SU-DHL-6 (cell line): ENCODE measurements around the gene CUBN.

ENCODE experiments used
- H2AFZ ChIP-seq: fragments of 200-600 bp; sonication (generic); 2 replicates; pipeline ENCODE4 v1.6.1; 2014; ENCODE audit warnings: low read depth, mild to moderate bottlenecking, moderate library complexity, mixed read lengths, antibody characterized with exemption, low read length; ENCODE audit not compliant: severe bottlenecking
- H3F3A ChIP-seq: fragments of 200-600 bp; shearing (Covaris generic); 2 replicates; pipeline ENCODE4 v1.6.0; 2016; ENCODE audit warnings: antibody characterized with exemption, mild to moderate bottlenecking; ENCODE audit not compliant: insufficient read depth
- H3K27ac ChIP-seq: fragments of 200-600 bp; sonication (generic); 2 replicates; pipeline ENCODE4 v1.5.1; 2016; ENCODE audit warnings: low read depth, mild to moderate bottlenecking, low read length, moderate library complexity, mixed read lengths
- H3K27me3 ChIP-seq: fragments of 200-600 bp; sonication (generic), shearing (Covaris generic); 2 replicates; pipeline ENCODE4 v1.6.0; 2014; ENCODE audit warnings: mild to moderate bottlenecking, low read length
- H3K36me3 ChIP-seq: fragments of 200-600 bp; sonication (generic); 2 replicates; pipeline ENCODE4 v1.6.1; 2014; ENCODE audit warnings: mild to moderate bottlenecking, low read length, mixed read lengths
- H3K4me2 ChIP-seq: fragments of 300-600, 200-600 bp; shearing (Covaris generic), sonication (generic); 2 replicates; pipeline ENCODE4 v1.6.0; 2014; ENCODE audit warnings: low read length, low read depth, mild to moderate bottlenecking; ENCODE audit not compliant: poor library complexity, severe bottlenecking
- H3K4me3 ChIP-seq: fragments of 200-600 bp; sonication (generic); 2 replicates; pipeline ENCODE4 v1.5.1; 2014; ENCODE audit warnings: antibody characterized with exemption, low read length, mild to moderate bottlenecking, mixed read lengths; ENCODE audit not compliant: insufficient read depth, poor library complexity, severe bottlenecking
- H3K79me2 ChIP-seq: fragments of 200-600 bp; sonication (generic); 2 replicates; pipeline ENCODE4 v1.6.1; 2014; ENCODE audit warnings: mild to moderate bottlenecking, low read length, moderate library complexity; ENCODE audit not compliant: insufficient read depth
- H3K9ac ChIP-seq: fragments of 200-600 bp; sonication (generic); 2 replicates; pipeline ENCODE4 v1.7.0; 2014; ENCODE audit warnings: mild to moderate bottlenecking, low read length
- H3K9me2 ChIP-seq: fragments of 200-600 bp; sonication (generic); replicated peaks from 2 replicates; pipeline ENCODE4 v1.6.1; 2014; ENCODE audit warnings: low read length; ENCODE audit not compliant: insufficient read depth
- H3K9me3 ChIP-seq: fragments of 200-600 bp; sonication (generic); 2 replicates; pipeline ENCODE4 v1.6.1; 2014; ENCODE audit warnings: low read length, mixed read lengths; ENCODE audit not compliant: insufficient read depth
- H4K20me1 ChIP-seq: fragments of 200-600 bp; sonication (generic); 2 replicates; pipeline ENCODE4 v1.6.1; 2014; ENCODE audit warnings: low read depth, mild to moderate bottlenecking, antibody characterized with exemption, low read length, moderate library complexity, mixed read lengths
- CTCF ChIP-seq: fragments of 200-600 bp; sonication (generic); IDR thresholded peaks from one replicate; pipeline ENCODE4 v1.5.1; 2017; ENCODE audit warnings: antibody characterized with exemption, mild to moderate bottlenecking, low read length, moderate library complexity; ENCODE audit not compliant: insufficient read depth, poor library complexity, severe bottlenecking
- EZH2phosphoT487 ChIP-seq: fragments of 200-600 bp; sonication (generic), shearing (Covaris generic); conservative IDR thresholded peaks from 2 replicates; pipeline ENCODE4 v1.6.1; 2018; ENCODE audit warnings: mild to moderate bottlenecking, antibody characterized with exemption, low read length, moderate library complexity, mixed read lengths

CUBN gene

GRCh38 chr10:17038627-17039026 lies 91.0 kb downstream of the CUBN start:
- H3K4me3 ChIP-seq, result no peak overlapping the region
- no peaks in the 10 kb centered on the region for H3K9me3 ChIP-seq
- no peak overlapping the region for H3K9ac ChIP-seq
- H4K20me1 ChIP-seq, result no peaks in the 10 kb centered on the region
- no peak overlapping the region for H2AFZ ChIP-seq
- H3F3A ChIP-seq, result no peaks in the 10 kb centered on the region
- no peaks in the 10 kb centered on the region for H3K36me3 ChIP-seq
- no peaks in the 10 kb centered on the region for H3K9me2 ChIP-seq
- no peak overlapping the region for H3K4me2 ChIP-seq
- TF ChIP-seq CTCF, result no peak
- no peak for TF ChIP-seq EZH2phosphoT487
- no peaks in the 10 kb centered on the region for H3K79me2 ChIP-seq
- no peaks in the 10 kb centered on the region for H3K27me3 ChIP-seq
- no peak overlapping the region for H3K27ac ChIP-seq

- Histone ChIP-seq H3K27me3 (no peaks in the 10 kb centered on the region), H3K9me2 (no peaks in the 10 kb centered on the region), H3K4me3 (no peak overlapping the region), H3K36me3 (no peaks in the 10 kb centered on the region), H3K27ac (no peak overlapping the region), H3K9ac (no peak overlapping the region), H3K4me2 (no peak overlapping the region), H3K79me2 (no peaks in the 10 kb centered on the region), H4K20me1 (no peaks in the 10 kb centered on the region), H3F3A (no peaks in the 10 kb centered on the region), H2AFZ (no peak overlapping the region), H3K9me3 (no peaks in the 10 kb centered on the region)
- TF ChIP-seq CTCF (no peak), EZH2phosphoT487 (no peak)
Observed at GRCh38 chr10:17037910-17038309, 91.7 kb downstream of the CUBN start.

GRCh38 chr10:17035446-17035845 lies 94.2 kb downstream of the CUBN start:
- no peaks in the 10 kb centered on the region for H4K20me1 ChIP-seq
- no peak overlapping the region for H3K4me3 ChIP-seq
- no peak for TF ChIP-seq EZH2phosphoT487
- no peak for TF ChIP-seq CTCF
- no peaks in the 10 kb centered on the region for H3K36me3 ChIP-seq
- no peaks in the 10 kb centered on the region for H3K27me3 ChIP-seq
- H3K79me2 ChIP-seq, result no peaks in the 10 kb centered on the region
- H3K4me2 ChIP-seq, result no peak overlapping the region
- H3K9me3 ChIP-seq, result no peaks in the 10 kb centered on the region
- no peaks in the 10 kb centered on the region for H3K9me2 ChIP-seq
- no peak overlapping the region for H2AFZ ChIP-seq
- no peak overlapping the region for H3K9ac ChIP-seq
- no peak overlapping the region for H3K27ac ChIP-seq
- no peaks in the 10 kb centered on the region for H3F3A ChIP-seq
